A549 (cell line): ENCODE measurements around the gene PDK2. TPM values are rescaled to one million over a fixed set of nuclear protein-coding genes. Genes with fewer than 3 reads are reported as not detected.

Experiments
- ATAC-seq, 2 experiments: fragments of 200-7000 bp in 1 of 2; fragments of >200 bp in 1 of 2; cut with Nextera tagmentation in 1 of 2; cut with Tn5 transposase in 1 of 2; 3 replicates each; pipeline versions ENCODE4 v1.8.0 to v1.9.1; 2018 to 2020; ENCODE audit warnings: mild to moderate bottlenecking in 1 of 2, moderate library complexity in 1 of 2
- CTCF ChIA-PET: fragments of 300-600 bp; sonication (Branson Sonifier 250); formaldehyde crosslinking; extraction: SDS; loops from one replicate; lab custom pipeline; 2021; ENCODE audit warnings: antibody characterized with exemption, inconsistent platforms; lab: Yijun Ruan, JAX
- POLR2A ChIA-PET: fragments of 350-600 bp; formaldehyde crosslinking; extraction: SDS; loops from one replicate; lab custom pipeline; 2021; ENCODE audit warnings: antibody characterized with exemption, inconsistent platforms; lab: Yijun Ruan, JAX
- DNase-seq, 2 experiments: peaks; one replicate each; pipeline versions ENCODE4 v3.0.0 to v3.0.0-alpha.2; 2011 to 2016; ENCODE audit warnings: low read depth in 1 of 2, low spot score in 1 of 2
- FAIRE-seq: peaks from 2 replicates; lab custom pipeline; 2011; peaks lifted over from hg19 to GRCh38; lab: Jason Lieb, UNC
- H3K27ac ChIP-seq, 2 experiments: fragments of >200 bp; sonication (Bioruptor Twin); formaldehyde crosslinking; 3 replicates each; pipeline ENCODE4 v1.5.1; 2016 to 2017
- H3K4me1 ChIP-seq: fragments of >200 bp; sonication (Bioruptor Twin); formaldehyde crosslinking; 3 replicates; pipeline ENCODE4 v1.6.1; 2016
- H3K4me2 ChIP-seq: fragments of >200 bp; sonication (Bioruptor Twin); formaldehyde crosslinking; 3 replicates; pipeline ENCODE4 v1.6.1; 2016
- H3K4me3 ChIP-seq: fragments of >200 bp; sonication (Bioruptor Twin); formaldehyde crosslinking; 3 replicates; pipeline ENCODE4 v1.5.1; 2016
- H3K9me3 ChIP-seq: fragments of >200 bp; sonication (Bioruptor Twin); formaldehyde crosslinking; 3 replicates; pipeline ENCODE4 v1.6.1; 2016
- CTCF ChIP-seq: fragments of >200 bp; sonication (Bioruptor Twin); formaldehyde crosslinking; IDR thresholded peaks from 3 replicates; pipeline ENCODE4 v1.5.1; 2016
- EHMT2 ChIP-seq: fragments of 200-600 bp; sonication (generic); IDR thresholded peaks from 2 replicates; pipeline ENCODE4 v1.6.1; 2016; ENCODE audit warnings: antibody characterized with exemption, low read depth, mild to moderate bottlenecking, moderate library complexity
- EP300 ChIP-seq, 2 experiments: fragments of >200 bp; sonication (Bioruptor Twin); formaldehyde crosslinking; IDR thresholded peaks; 2 replicates in 1 of 2; 3 replicates in 1 of 2; pipeline ENCODE4 v1.6.1; 2016 to 2017
- FOSL2 ChIP-seq, 2 experiments: fragments of 450-650 bp in 1 of 2; fragments of >200 bp in 1 of 2; sonication (Bioruptor Twin) in 1 of 2; formaldehyde crosslinking; IDR thresholded peaks; 2 replicates each; pipeline versions ENCODE4 v1.5.0 to v1.6.1; 2016 to 2020; ENCODE audit warnings: mild to moderate bottlenecking in 1 of 2, moderate library complexity in 1 of 2
- HMGXB4 ChIP-seq: fragments of 250-450 bp; sonication (Bioruptor Pico); IDR thresholded peaks from 2 replicates; pipeline ENCODE4 v1.5.0; 2021; ENCODE audit warnings: mild to moderate bottlenecking, moderate library complexity, borderline replicate concordance
- JUN ChIP-seq, 2 experiments: fragments of >200 bp; sonication (Bioruptor Twin); formaldehyde crosslinking; IDR thresholded peaks; 2 replicates in 1 of 2; 3 replicates in 1 of 2; pipeline ENCODE4 v1.6.1; 2016 to 2017
- MAZ ChIP-seq: fragments of 150-350 bp; IDR thresholded peaks from 2 replicates; pipeline ENCODE4 v1.6.1; 2014; ENCODE audit warnings: antibody characterized with exemption, low read depth, low read length, borderline replicate concordance
- MYC ChIP-seq: IDR thresholded peaks from 2 replicates; pipeline ENCODE4 v1.6.1; 2012; ENCODE audit warnings: mild to moderate bottlenecking, inconsistent platforms, low read length, improper control_type of control experiment, borderline replicate concordance
- NPAS2 ChIP-seq: fragments of 250-450 bp; sonication (Bioruptor Pico); IDR thresholded peaks from 2 replicates; pipeline ENCODE4 v1.8.0; 2022; ENCODE audit warnings: mild to moderate bottlenecking, moderate library complexity, borderline replicate concordance
- PBX3 ChIP-seq: IDR thresholded peaks from 2 replicates; pipeline ENCODE4 v1.6.1; 2012
- RAD21 ChIP-seq, 2 experiments: fragments of >200 bp in 1 of 2; sonication (Bioruptor Twin) in 1 of 2; formaldehyde crosslinking in 1 of 2; IDR thresholded peaks in 1 of 2; conservative IDR thresholded peaks in 1 of 2; 2 replicates in 1 of 2; 3 replicates in 1 of 2; pipeline ENCODE4 v1.6.1; 2012 to 2018; ENCODE audit warnings: inconsistent platforms in 1 of 2
- RARB ChIP-seq: fragments of 250-450 bp; sonication (Bioruptor Pico); IDR thresholded peaks from 2 replicates; pipeline ENCODE4 v1.8.0; 2021; ENCODE audit warnings: mild to moderate bottlenecking, moderate library complexity
- RCOR1 ChIP-seq: fragments of 150-350 bp; IDR thresholded peaks from 2 replicates; pipeline ENCODE4 v1.6.1; 2014; ENCODE audit warnings: antibody characterized with exemption, low read length, low read depth
- SMC3 ChIP-seq: fragments of >200 bp; sonication (Bioruptor Twin); formaldehyde crosslinking; IDR thresholded peaks from 3 replicates; pipeline ENCODE4 v1.6.1; 2018; ENCODE audit warnings: inconsistent platforms
- TFCP2L1 ChIP-seq: fragments of 250-450 bp; sonication (Bioruptor Pico); IDR thresholded peaks from 2 replicates; pipeline ENCODE4 v1.5.0; 2021; ENCODE audit warnings: mild to moderate bottlenecking
- WGBS: methylation state at CpG from one replicate; pipeline ENCODE4 v1.1.6; 2017; ENCODE audit errors: missing lambda C conversion rate; 5-methylcytosine and 5-hydroxymethylcytosine counted together
- polyA plus RNA-seq, 4 experiments: library from polyadenylated mRNA; depleted of rRNA in 3 of 4; stranded (reverse); fragments of >200 nt; fragmentation: RNase III in 1 of 4; extraction: RNeasy Plus Mini Kit Qiagen cat#74134 plus additional on column Dnase treatment in 1 of 4; gene quantifications; 2 replicates in 3 of 4; 3 replicates in 1 of 4; pipeline ENCODE4 v1.2.3, GENCODE V29; 2011 to 2017

Gene PDK2
- polyA plus RNA-seq, 2 of the 4 experiments (the other 2 are of a cell fraction) = 14.1 to 28.5 TPM

- 0 out of 6 replicates have a peak, but pooled peaks of 1 of the 2 experiments have one; percentile 4 for ATAC-seq
Observed at GRCh38 chr17:50087912-50088405, 7.2 kb upstream of the PDK2 start.

GRCh38 chr17:50088952-50089825, 6.0 kb upstream of the PDK2 start:
- Histone ChIP-seq H3K4me1 (peaks cover 11% of the 10 kb centered on the region), H3K9me3 (no peaks in the 10 kb centered on the region), H3K27ac (no peak overlapping the region), H3K4me3 (no peak overlapping the region), H3K4me2 (no peak overlapping the region)
- DNase-seq = no peak
- FAIRE-seq = no peak
- no peak for ATAC-seq
- POLR2A ChIA-PET = no interaction called here
- CTCF ChIA-PET = interaction anchor here (0.6 to 30.9 kb wide), 10 partner anchors 8 to 90 kb away, joined by 4 to 1356 read pairs (median 183); partner anchors contain the start of genes ITGA3, PPP1R9B and SAMD14
- WGBS = 90% methylated on average over 23 of the region's 25 CpGs
- no peak for TF ChIP-seq SMC3
- no peak for TF ChIP-seq EP300 (IDR thresholded peaks at IDR 0.05)
- TF ChIP-seq TFCP2L1 = no peak
- no peak for TF ChIP-seq NPAS2
- no peak for TF ChIP-seq MAZ
- TF ChIP-seq FOSL2 (IDR thresholded peaks at IDR 0.05) = no peak
- no peak for TF ChIP-seq FOSL2 (CRISPR knock-in tag; IDR thresholded peaks at IDR 0.05)
- no peak for TF ChIP-seq MYC
- no peak for TF ChIP-seq CTCF
- no peak for TF ChIP-seq RCOR1
- TF ChIP-seq EHMT2 = no peak

More at GRCh38 chr17:50087912-50088405, 7.2 kb upstream of the PDK2 start:
- DNase-seq (no peak), FAIRE-seq (no peak)
- WGBS = 86% methylated on average over 19 of the region's 19 CpGs
- TF ChIP-seq SMC3 (no peak), RARB (CRISPR knock-in tag) (no peak), RCOR1 (no peak), RAD21 (conservative IDR thresholded peaks at IDR 0.05 in 1 of 2, IDR thresholded peaks at IDR 0.05 in 1 of 2) (no peak), PBX3 (no peak), JUN (IDR thresholded peaks at IDR 0.05) (no peak), HMGXB4 (CRISPR knock-in tag) (no peak)
- H3K27ac ChIP-seq = peak overlapping the region in 1 of 2 experiments; percentile 32; a peak in 2 of 6 replicates
- no peak overlapping the region for H3K4me2 ChIP-seq
- H3K9me3 ChIP-seq = no peaks in the 10 kb centered on the region
- no peaks in the 10 kb centered on the region for H3K4me1 ChIP-seq
- CTCF ChIA-PET = interaction anchor here (0.6 to 3.7 kb wide), 52 partner anchors 10 to 536 kb away, joined by 3 to 237 read pairs (median 5); partner anchors contain the start of genes DLX3 and ITGA3
- POLR2A ChIA-PET = interaction anchor here (1.0 to 1.5 kb wide), 3 partner anchors 32 to 90 kb away, joined by 3 to 11 read pairs (median 10); partner anchors contain the start of gene ITGA3
- no peak overlapping the region for H3K4me3 ChIP-seq
